HG02943 (cell line): ENCODE results near the gene MGARP.
"Not testable (repeated sequence)": the region's sequence is repeated elsewhere in the genome, so short reads cannot be mapped to it uniquely, and the experiment has no call there.

Experiments
- ATAC-seq: cut with Tn5 transposase; IDR thresholded peaks from one replicate; pipeline ENCODE4 v1.9.1; 2021; ENCODE audit warnings: mild to moderate bottlenecking, low read depth, moderate library complexity; ENCODE audit not compliant: unreplicated experiment

Gene MGARP

GRCh38 chr4:139297001-139297410 lies 17.0 kb upstream of the MGARP start:
- no peak for ATAC-seq

GRCh38 chr4:139295942-139296299 lies 15.9 kb upstream of the MGARP start:
- no peak for ATAC-seq

- ATAC-seq = peak; percentile 95
Observed at GRCh38 chr4:139295206-139295941, 15.3 kb upstream of the MGARP start.

GRCh38 chr4:139286186-139286698 lies 6.2 kb upstream of the MGARP start:
- no peak for ATAC-seq

GRCh38 chr4:139282721-139283075 lies 2.7 kb upstream of the MGARP start:
- no peak for ATAC-seq

- no peak for ATAC-seq
Observed at GRCh38 chr4:139282065-139282720, 2.2 kb upstream of the MGARP start.

- no peak for ATAC-seq
Observed at GRCh38 chr4:139278912-139279759, 889 bp downstream of the MGARP start.

- no peak for ATAC-seq
Observed at GRCh38 chr4:139278485-139278884, 1.5 kb downstream of the MGARP start.

- ATAC-seq = no peak
Observed at GRCh38 chr4:139275281-139275735, 4.7 kb downstream of the MGARP start.

- ATAC-seq = no peak
Observed at GRCh38 chr4:139274790-139275189, 5.2 kb downstream of the MGARP start.

GRCh38 chr4:139273835-139274234 lies 6.2 kb downstream of the MGARP start:
- no peak for ATAC-seq

- no peak for ATAC-seq
Observed at GRCh38 chr4:139267301-139267700, 12.7 kb downstream of the MGARP start.

GRCh38 chr4:139266583-139267257 lies 13.3 kb downstream of the MGARP start:
- ATAC-seq = peak; percentile 97

- ATAC-seq = peak; percentile 1
Observed at GRCh38 chr4:139266208-139266582, 13.8 kb downstream of the MGARP start.

GRCh38 chr4:139265654-139266053 lies 14.4 kb downstream of the MGARP start:
- ATAC-seq = no peak

- no peak for ATAC-seq
Observed at GRCh38 chr4:139256349-139256748, 23.7 kb downstream of the MGARP start.

- ATAC-seq = not testable (repeated sequence)
Observed at GRCh38 chr4:139255581-139255980, 24.4 kb downstream of the MGARP start.

GRCh38 chr4:139253713-139254112 lies 26.3 kb downstream of the MGARP start:
- ATAC-seq = no peak

GRCh38 chr4:139253046-139253445 lies 27.0 kb downstream of the MGARP start:
- ATAC-seq = no peak

GRCh38 chr4:139247700-139248238 lies 32.3 kb downstream of the MGARP start:
- no peak for ATAC-seq
